DND-41 (cell line): Measurements from ENCODE around the gene GZF1.

Source experiments
- CTCF ChIP-seq: IDR thresholded peaks from 2 replicates; pipeline ENCODE4 v1.5.1; 2012; ENCODE audit warnings: borderline replicate concordance, low read length, moderate library complexity, mild to moderate bottlenecking; ENCODE audit not compliant: poor library complexity, severe bottlenecking; ENCODE audit errors: extremely low read depth
- EZH2 ChIP-seq: IDR thresholded peaks from 3 replicates; pipeline ENCODE4 v1.6.1; 2012; ENCODE audit warnings: borderline replicate concordance, low read depth, mild to moderate bottlenecking, moderate library complexity, low read length, inconsistent platforms; ENCODE audit not compliant: severe bottlenecking

- TF ChIP-seq CTCF, result no peak
- no peak for TF ChIP-seq EZH2
These were observed 18.4 kb upstream of the GZF1 start for GRCh38 chr20:23343590-23343989.
